ENCODE measurements around the gene ATXN7. TPM values are rescaled to one million over a fixed set of nuclear protein-coding genes. Genes with fewer than 3 reads are reported as not detected.

ATXN7 gene
- total RNA-seq, 1 donor from 2014 or later = 5.1 TPM

- DNase-seq (ENCODE audit: low read depth in 2 of 2) = peak in 1 of 2 donors; percentile 14
Measured at GRCh38 chr3:64048631-64049061, 185.0 kb downstream of the ATXN7 start.

- DNase-seq (ENCODE audit: low read depth in 2 of 2) = no peak
Measured at GRCh38 chr3:64049136-64049535, 185.5 kb downstream of the ATXN7 start.

GRCh38 chr3:64049832-64050231 lies 186.2 kb downstream of the ATXN7 start:
- no peak for DNase-seq (ENCODE audit: low read depth in 2 of 2)

Other genes starting within 250 kb of the ATXN7 start
- not detected in 2 replicates for gene SNTN, start 211.2 kb upstream of the ATXN7 start, total RNA-seq
- gene C3orf49, start 44.6 kb upstream of the ATXN7 start, total RNA-seq = not detected in 2 replicates
- gene THOC7, start 62 bp upstream of the ATXN7 start, total RNA-seq = 27.9 and 44.0 TPM in 2 replicates
- gene SCAANT1, start 48.5 kb downstream of the ATXN7 start, total RNA-seq = not detected in 2 replicates
- 89.0 and 99.6 TPM in 2 replicates for gene PSMD6, start 159.6 kb downstream of the ATXN7 start, total RNA-seq

Data from dermis microvascular lymphatic vessel endothelial cell (primary cell).